ENCODE data around the gene KYNU. TPM values are rescaled to one million over a fixed set of nuclear protein-coding genes. Genes with fewer than 3 reads are reported as not detected.
"Not testable (repeated sequence)": the region's sequence is repeated elsewhere in the genome, so short reads cannot be mapped to it uniquely, and the experiment has no call there.

The KYNU gene
- total RNA-seq, 4 donors from 2014 or later, result 2.3 to 39.4 (median 19.2) TPM

DNA sequence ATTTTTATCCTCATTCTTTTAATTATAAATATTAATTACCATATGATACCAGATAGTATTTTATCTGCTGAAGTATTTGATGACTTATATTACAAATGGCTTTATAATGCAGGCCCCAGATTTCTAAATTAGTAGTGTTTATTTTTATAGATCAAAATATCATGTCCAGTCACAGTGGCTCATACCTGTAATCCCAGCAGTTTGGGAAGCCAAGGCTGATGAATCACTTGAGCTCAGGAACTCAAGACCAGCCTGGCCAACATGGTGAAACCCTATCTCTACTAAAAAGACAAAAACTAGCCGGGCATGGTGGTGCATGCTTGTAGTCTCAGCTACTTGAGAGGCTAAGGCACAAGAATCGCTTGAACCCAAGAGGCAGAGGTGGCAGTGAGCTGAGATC lies 151.7 kb downstream of the KYNU start:
- Histone ChIP-seq H3K4me3 (no peak overlapping the region), H3K9me3 (no peaks in the 10 kb centered on the region), H3K27me3 (peaks cover 0 to 10% (median 0%) of the 10 kb centered on the region in 4 donors), H3K36me3 (no peaks in the 10 kb centered on the region), H3K4me1 (no peaks in the 10 kb centered on the region), H3K27ac (no peak overlapping the region)
- intact Hi-C loops (cut with DNase I), result no loop called here
- TF ChIP-seq, protein P1, sequence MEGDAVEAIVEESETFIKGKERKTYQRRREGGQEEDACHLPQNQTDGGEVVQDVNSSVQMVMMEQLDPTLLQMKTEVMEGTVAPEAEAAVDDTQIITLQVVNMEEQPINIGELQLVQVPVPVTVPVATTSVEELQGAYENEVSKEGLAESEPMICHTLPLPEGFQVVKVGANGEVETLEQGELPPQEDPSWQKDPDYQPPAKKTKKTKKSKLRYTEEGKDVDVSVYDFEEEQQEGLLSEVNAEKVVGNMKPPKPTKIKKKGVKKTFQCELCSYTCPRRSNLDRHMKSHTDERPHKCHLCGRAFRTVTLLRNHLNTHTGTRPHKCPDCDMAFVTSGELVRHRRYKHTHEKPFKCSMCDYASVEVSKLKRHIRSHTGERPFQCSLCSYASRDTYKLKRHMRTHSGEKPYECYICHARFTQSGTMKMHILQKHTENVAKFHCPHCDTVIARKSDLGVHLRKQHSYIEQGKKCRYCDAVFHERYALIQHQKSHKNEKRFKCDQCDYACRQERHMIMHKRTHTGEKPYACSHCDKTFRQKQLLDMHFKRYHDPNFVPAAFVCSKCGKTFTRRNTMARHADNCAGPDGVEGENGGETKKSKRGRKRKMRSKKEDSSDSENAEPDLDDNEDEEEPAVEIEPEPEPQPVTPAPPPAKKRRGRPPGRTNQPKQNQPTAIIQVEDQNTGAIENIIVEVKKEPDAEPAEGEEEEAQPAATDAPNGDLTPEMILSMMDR (IDR thresholded peaks at IDR 0.05), result no peak
- TF ChIP-seq POLR2A (IDR thresholded peaks at IDR 0.05), result no peak
- WGBS, 2 donors, result 85 to 94% methylated on average over 2 of the region's 2 CpGs
- no peak for DNase-seq

DNA sequence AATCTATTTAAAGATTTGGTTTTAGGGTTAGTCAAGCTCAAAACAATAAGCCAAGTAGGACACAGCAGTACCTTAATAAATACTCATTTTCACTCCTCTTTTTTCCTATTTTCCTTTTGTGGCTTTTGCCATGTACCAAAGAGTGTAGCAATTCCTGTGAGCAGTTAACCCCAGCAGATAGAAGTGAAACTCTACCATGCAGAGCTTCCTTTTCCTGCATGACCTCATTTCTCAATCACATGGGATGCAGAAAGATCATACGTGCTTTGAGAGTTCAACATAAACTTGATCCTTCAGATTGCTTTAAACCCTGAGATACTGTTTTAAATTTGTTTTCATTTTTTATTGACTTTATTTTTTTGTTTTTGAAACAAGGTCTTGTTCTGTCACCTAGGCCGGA lies 152.7 kb downstream of the KYNU start:
- H3K4me3 ChIP-seq, result no peak overlapping the region
- no peaks in the 10 kb centered on the region for H3K36me3 ChIP-seq
- DNase-seq, result no peak
- intact Hi-C loops (cut with DNase I), result loop anchor here (10.0 kb wide), 1 partner anchor 225 kb away; no protein-coding TSS in a partner anchor
- no peaks in the 10 kb centered on the region for H3K4me1 ChIP-seq
- WGBS, 2 donors, result 78 to 82% methylated on average over 2 of the region's 2 CpGs
- H3K27ac ChIP-seq, result no peak overlapping the region
- TF ChIP-seq, protein P1 (IDR thresholded peaks at IDR 0.05), result no peak
- no peak for TF ChIP-seq POLR2A (IDR thresholded peaks at IDR 0.05)
- peaks cover 0 to 10% (median 0%) of the 10 kb centered on the region in 4 donors for H3K27me3 ChIP-seq
- no peaks in the 10 kb centered on the region for H3K9me3 ChIP-seq

DNA sequence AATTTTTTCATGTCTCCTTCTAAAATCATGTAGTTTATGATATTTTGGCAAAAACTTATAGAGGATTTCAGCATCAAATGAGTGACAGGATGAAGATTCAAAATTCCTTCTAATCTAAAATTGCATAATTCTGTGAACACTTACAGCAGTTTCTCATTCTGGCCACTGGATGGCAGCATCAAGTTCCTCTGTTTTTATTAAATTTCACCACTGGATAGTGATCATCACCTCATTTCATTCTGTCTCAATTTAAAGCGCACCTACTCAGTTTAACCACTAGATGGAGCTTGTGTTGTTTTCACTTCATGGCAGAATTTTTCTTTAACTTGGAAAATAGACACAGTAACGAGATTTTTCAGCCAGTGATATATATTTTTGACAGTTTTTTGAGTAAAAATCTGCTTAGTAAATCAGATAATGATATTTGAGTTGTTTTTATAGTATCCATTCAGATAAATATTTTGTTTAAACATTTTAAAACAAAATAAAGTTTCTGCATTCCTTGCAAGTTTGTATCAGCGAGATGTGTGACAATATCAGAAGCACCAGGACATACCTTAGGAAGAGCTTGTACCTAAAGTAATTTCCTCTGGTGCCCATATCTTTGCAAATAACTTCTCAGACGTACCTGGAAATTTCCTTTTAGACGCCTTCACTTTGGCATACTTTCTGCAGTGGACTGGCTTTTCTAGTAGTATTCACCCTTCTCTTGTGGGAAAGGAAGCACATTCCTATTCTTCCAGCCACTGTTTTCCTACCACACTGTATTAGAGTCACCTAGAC lies 157.0 kb downstream of the KYNU start:
- WGBS, 2 donors, result 37 to 40% methylated on average over 5 of the region's 5 CpGs
- intact Hi-C loops (cut with DNase I), result loop anchor here (10.0 kb wide), 1 partner anchor 220 kb away; no protein-coding TSS in a partner anchor
- H3K4me1 ChIP-seq, result no peaks in the 10 kb centered on the region
- no peaks in the 10 kb centered on the region for H3K9me3 ChIP-seq
- no peak overlapping the region for H3K27ac ChIP-seq
- H3K27me3 ChIP-seq, result no peaks in the 10 kb centered on the region
- TF ChIP-seq, protein P1 (IDR thresholded peaks at IDR 0.05), result peak; percentile 87 to 99 (median 94)
- TF ChIP-seq POLR2A (IDR thresholded peaks at IDR 0.05), result no peak
- no peak for DNase-seq
- no peak overlapping the region for H3K4me3 ChIP-seq
- H3K36me3 ChIP-seq, result no peaks in the 10 kb centered on the region

DNA sequence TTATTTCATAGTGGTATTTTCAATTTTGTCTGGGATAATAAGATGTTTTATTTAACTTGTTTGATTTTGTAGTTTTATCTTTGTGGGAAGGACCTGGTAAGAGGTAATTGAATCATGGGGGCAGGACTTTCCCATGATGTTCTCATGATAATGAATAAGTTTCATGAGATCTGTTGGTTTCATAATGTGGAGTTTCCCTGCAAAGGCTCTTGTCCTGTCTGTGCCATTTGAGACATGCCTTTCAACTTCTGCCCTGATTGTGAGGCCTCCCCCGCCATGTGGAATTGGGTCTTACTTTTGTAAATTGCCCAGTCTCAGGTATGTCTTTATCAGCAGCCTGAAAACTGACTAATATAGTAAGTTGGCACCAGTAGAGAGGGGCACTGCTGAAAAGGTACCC lies 174.0 kb downstream of the KYNU start:
- no peaks in the 10 kb centered on the region for H3K4me1 ChIP-seq
- WGBS, 2 donors, result no CpG with 5 or more reads among the region's 1 CpG
- no peaks in the 10 kb centered on the region for H3K36me3 ChIP-seq
- intact Hi-C loops (cut with DNase I), result no loop called here
- no peak for TF ChIP-seq POLR2A (IDR thresholded peaks at IDR 0.05)
- TF ChIP-seq, protein P1 (IDR thresholded peaks at IDR 0.05), result no peak
- no peak for DNase-seq
- H3K27me3 ChIP-seq, result no peaks in the 10 kb centered on the region
- H3K27ac ChIP-seq, result no peak overlapping the region
- no peak overlapping the region for H3K4me3 ChIP-seq
- H3K9me3 ChIP-seq, result peaks cover 0 to 1% (median 0%) of the 10 kb centered on the region in 3 donors

DNA sequence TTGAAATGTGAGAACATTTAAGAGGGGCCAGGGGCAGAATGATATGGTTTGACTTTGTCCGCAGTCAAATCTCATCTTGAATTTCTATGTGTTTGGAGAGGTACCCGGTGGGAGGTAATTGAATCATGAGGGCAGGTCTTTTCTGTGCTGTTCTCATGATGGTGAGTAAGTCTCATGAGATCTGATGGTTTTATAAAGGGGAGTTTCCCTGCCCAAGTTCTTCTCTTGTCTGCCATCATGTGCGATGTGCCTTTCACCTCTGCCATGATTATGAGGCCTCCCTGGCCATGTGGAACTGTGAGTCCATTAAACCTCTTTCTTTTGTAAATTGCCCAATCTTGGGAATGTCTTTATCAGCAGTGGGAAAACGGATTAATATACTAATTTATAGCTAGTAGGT lies 176.0 kb downstream of the KYNU start:
- H3K27ac ChIP-seq; DNase-seq; H3K9me3 ChIP-seq; H3K4me1 ChIP-seq; H3K4me3 ChIP-seq; H3K27me3 ChIP-seq; H3K36me3 ChIP-seq; intact Hi-C loops (cut with DNase I): not testable (repeated sequence)
- WGBS, 2 donors, result 81 to 88% methylated on average over 4 of the region's 4 CpGs

All from esophagus squamous epithelium (tissue), 5 donors.